Kidney tubule cell (primary cell): ENCODE measurements around the gene TTYH3.
"Not testable (repeated sequence)": the region's sequence is repeated elsewhere in the genome, so short reads cannot be mapped to it uniquely, and the experiment has no call there.

Experiments used
- DNase-seq: peaks from one replicate; pipeline ENCODE4 v3.0.0-alpha.2; 2018; ENCODE audit warnings: low spot score

TTYH3 gene, protein sequence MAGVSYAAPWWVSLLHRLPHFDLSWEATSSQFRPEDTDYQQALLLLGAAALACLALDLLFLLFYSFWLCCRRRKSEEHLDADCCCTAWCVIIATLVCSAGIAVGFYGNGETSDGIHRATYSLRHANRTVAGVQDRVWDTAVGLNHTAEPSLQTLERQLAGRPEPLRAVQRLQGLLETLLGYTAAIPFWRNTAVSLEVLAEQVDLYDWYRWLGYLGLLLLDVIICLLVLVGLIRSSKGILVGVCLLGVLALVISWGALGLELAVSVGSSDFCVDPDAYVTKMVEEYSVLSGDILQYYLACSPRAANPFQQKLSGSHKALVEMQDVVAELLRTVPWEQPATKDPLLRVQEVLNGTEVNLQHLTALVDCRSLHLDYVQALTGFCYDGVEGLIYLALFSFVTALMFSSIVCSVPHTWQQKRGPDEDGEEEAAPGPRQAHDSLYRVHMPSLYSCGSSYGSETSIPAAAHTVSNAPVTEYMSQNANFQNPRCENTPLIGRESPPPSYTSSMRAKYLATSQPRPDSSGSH

GRCh38 chr7:2631946-2632732, at the start of gene TTYH3:
TSS of gene TTYH3 (plus strand) at chr7:2631986. CDS start at chr7:2632156, 170 bp downstream.
- no peak for DNase-seq

DNA sequence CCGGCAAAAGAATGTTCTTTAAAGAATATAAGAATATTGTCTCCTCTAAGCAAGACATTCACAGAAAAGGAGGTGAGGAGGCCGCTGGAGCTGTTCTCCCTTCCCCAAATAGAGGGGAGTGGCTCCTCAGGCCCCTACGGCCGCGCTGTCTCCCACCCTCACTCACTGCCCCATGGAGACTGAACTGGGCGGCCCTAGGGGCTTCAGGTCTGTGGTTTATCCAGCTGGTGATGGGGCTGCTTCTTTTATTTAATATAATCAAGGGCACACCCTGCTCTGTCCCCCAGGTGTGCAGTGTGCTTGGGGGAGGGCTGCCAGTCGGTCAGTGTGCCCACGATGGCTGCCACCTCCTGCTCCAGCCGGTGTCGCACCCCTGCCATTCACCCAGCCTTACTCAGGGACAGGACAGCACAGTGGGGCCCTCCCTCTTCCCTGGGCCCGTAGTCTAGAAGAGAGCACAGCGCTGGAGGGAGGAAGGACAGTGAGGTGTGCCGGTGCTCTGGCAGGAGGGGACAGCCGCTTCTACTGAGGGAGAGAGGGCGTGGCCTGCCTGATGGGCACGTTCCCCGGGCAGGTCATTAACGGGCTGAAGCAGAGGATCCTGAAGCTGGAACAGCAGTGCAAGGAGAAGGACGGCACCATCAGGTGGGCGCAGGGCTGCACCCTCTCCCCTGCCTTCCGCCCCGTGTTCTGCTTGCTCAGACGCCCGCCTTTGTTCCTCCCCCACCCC, 49.6 kb upstream of the TTYH3 start:
- no peak for DNase-seq

DNA sequence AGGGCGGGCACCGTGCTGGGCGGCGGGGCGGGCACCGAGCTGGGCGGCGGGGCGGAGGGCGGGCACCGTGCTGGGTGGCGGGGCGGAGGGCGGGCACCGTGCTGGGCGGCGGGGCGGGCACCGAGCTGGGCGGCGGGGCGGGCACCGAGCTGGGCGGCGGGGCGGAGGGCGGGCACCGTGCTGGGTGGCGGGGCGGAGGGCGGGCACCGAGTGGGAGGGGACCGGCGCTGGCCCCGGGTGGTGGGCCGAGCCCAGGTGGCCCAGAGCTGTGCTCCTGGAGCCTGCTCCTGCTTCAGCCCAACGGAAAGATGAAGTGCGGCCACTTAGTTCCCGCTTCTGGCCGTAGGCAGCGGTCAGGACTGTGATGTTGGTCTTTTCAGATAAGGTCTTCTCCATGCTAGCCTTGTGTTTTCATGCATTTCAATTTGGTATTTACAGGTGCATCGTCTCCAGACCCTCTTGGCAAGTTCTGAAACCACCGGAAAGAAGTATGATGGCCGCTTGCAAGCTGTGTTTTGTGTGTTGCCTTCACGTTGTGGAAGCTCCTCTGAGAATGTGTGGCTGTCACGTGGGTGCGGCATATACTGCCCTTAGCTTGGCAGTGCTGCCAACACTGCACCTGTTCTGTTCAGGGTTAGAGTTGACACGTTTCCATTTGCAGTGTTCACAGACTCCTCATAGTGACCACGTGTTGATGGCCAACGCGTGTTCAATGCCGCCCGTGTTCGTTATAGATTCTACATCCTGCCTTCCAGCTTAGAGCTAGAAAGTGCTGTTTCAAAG, 47.8 kb upstream of the TTYH3 start:
- no peak for DNase-seq

- no peak for DNase-seq
Measured at GRCh38 chr7:2585446-2585845, 46.3 kb upstream of the TTYH3 start.

DNA sequence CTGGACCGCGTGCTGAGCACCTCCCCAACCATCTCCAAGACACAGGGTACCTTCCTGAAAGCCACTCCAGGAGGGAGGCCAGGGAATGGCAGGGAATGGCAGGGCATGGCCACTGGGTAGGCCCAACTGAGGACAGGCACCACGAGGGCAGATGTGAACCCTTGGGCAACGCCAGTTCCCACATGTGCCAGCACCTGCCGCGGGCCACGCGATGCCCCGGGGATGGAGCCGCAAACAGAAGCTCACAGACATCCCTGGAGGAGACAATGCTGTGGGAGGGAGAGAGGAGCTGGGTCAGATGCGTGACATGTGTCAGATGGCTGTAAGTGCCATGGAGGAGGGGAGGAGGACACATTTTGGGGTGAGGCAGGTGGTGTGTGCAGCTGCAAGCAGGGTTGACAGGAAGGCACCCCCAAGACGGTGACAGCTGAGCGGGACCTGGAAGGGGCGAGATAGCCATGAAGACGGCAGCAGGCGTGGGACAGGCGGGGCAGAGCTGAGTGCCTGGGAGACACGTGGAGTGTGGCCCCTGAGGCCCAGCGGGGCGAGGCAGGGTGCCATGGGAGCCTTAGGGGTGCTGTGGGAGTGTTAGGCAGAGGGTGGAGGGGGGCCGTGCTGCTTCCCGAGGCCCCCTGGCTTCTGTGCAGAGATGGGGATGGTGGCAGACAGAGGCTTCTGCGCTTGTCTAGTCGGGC, 45.3 kb upstream of the TTYH3 start:
- no peak for DNase-seq

DNA sequence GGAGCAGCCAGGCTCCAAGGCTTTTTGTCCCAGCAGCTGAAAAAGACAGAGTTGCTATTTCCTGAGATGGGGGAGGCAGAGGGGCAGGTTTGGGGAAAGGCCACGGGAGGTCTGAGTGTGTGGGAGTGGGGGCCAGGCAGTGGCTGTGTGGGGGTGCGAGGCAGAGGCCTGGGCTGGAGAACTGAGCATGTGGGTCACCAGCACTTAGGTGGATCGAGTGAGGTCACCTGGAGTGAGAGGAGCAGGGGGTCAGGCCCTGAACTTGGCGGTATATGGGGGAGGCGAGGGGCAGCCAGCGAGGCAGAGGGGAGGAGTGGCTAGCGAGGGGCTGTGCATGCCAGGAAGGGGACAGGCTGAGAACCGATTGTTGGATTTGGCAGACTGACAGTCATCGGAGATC, 44.7 kb upstream of the TTYH3 start:
- DNase-seq, result no peak

GRCh38 chr7:2587778-2588177, 44.0 kb upstream of the TTYH3 start:
- no peak for DNase-seq

DNA sequence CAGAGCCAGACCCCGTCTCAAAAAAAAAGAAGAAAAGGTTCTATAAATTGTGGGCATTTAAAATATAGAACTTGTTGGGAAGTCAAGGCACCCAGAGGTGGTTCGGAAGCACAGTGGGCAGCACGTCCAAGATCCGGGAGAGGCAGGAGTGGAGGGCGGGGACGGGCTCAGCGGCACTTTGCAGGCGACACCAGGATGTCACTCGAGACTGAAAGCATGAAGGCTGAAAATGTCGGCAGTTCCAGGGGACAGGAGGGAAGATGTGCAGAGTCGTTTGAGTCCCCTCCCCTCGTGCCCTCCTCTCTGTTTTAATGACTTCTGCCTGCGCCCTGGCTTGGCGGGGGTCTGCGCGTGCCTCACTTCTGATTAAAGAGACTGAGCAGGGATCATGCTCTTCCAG, 42.4 kb upstream of the TTYH3 start:
- no peak for DNase-seq

DNA sequence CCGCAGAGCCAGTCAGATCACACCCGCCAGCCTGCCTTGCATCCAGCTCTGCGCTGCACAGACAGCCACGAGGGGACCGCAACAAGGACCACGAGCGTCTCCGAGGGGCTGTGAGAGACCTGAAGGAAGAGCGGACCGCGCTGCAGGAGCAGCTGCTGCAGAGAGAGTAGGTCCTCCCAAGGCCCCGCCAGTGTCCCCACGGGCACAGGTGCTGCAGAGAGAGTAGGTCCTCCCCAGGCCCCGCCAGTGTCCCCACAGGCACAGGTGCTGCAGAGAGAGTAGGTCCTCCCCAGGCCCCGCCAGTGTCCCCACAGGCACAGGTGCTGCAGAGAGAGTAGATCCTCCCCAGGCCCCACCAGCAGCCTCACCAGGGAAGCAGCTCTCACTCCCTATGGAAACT, 41.8 kb upstream of the TTYH3 start:
- DNase-seq, result not testable (repeated sequence)

GRCh38 chr7:2592375-2592865, 39.4 kb upstream of the TTYH3 start:
- no peak for DNase-seq

DNA sequence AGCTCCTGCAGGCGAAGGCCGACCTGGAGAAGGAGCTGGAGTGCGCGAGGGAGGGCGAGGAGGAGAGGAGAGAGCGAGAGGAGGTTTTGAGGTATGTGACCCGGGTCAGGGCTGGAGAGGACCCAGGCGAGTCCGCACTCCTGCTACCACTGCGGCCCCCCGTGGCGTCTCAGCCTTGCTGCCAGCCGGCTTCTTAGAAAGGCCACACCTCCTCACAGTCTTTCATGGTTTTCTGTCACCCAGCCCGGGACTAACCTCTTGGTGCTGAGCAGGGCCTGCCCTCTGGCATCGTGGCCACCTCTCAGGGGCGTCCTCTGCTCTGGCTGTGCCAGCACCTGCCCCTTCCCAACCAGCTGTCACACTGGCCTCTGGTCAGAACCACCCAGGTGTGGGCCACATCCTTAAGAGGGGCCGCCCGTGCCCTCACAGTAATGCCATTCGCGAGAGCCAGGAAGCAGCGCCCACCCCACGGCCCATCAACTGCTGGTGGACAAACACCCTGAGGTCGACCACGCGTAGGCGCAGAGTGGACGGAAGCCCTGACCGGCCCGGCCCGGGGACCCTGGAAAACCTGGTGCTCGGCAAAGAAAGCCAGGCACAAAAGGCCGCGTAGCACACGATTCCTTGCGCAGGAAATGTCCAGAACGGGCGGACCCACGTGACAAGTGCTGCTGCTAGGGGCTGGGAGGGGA, 38.6 kb upstream of the TTYH3 start:
- DNase-seq, result no peak

GRCh38 chr7:2594599-2594998, 37.2 kb upstream of the TTYH3 start:
- DNase-seq, result no peak

GRCh38 chr7:2595258-2595860, 36.4 kb upstream of the TTYH3 start:
- no peak for DNase-seq

DNA sequence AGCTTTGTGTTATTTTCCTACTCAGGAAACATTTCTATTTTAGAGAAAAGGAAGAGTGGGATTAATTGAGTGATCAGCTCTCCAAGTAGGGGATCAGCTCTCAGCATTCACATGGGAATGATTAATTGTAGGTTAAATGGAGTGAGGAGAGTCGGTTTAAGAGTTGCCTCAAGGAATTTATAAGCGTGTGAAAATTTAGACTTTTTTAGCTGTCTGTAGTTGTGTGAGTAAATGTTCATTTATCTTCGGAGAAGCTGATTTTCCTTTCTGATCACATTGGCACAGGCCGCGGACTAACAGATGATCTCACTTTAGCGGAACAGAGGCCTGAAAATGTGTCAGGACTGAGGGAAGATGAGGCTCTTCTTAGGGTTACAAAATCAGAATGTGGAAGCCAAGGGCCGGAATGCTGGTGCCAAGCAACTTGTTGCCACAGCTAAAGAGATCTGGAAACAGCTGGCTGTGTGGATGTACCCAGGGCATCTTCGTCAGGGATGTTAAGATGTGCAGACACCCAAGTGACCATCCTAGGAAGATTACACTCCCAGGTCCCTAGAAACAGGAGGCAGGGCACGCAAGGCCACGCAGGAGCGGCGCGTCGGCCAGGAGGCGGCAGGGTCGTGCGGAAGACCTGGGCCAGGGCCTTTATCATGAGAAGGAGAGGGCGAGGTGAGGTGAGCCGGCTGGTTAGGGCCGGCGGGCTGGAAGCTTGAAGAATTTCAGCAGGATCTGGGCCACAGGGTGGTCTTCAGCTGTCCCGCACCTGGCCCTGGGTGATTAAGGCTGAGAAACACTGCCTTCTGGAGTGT, 35.1 kb upstream of the TTYH3 start:
- DNase-seq, result no peak

DNA sequence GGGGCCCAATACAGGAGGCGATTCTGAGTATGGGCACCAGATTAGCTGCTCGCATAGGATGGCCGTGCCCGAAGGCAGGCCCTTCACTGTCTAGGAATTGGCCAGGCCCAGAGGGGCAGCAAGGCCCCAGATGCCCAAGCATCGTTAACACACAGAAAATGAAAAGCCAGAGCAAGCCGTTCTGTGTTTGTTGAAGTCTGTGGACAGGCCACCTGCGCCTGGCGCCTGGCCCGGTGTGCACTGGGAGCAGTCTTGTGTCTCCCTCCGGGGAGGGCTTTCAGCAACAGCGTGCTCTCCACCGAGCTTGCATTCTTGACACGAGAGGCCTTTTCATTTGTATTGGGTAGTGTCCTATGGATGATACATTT, 34.5 kb upstream of the TTYH3 start:
- no peak for DNase-seq

GRCh38 chr7:2598154-2598823, 33.5 kb upstream of the TTYH3 start:
- DNase-seq, result no peak

DNA sequence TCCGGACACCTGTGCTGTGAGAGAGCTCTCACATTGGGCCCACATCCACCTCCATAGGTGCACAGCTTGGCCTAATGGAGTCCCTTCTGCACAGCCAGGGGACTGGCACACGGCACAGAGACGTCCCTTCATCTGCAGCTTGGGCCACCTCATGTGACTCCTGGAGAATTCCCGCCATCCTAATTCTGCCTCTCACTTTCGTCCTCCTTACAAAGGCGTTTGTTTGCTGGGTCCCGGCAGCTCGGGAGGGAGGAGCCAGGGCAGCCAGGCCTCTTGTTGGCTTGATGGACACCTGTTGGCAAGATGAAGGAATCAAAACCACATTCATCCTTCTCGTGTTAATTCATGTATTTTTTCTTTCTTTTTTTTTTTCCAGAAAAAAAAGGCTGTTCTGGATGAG, 30.7 kb upstream of the TTYH3 start:
- no peak for DNase-seq

DNA sequence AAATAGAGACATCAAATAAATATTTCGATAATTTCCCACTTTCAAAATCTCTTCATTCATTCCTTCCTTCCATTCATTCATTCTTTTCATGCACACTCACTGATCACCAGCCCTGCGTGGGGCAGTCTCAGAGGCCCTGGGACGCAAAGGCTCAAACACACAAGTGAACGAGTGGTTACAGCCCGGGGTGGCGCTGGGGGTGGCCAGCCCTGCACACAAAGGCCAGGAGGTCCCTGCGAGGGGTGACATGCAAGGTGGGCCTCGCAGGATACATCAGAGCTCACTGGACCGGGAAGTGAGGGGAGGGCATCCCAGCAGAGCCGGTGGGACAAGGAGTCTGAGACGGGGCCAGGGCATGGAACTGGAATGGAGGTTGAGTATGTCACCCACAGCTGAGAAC, 29.9 kb upstream of the TTYH3 start:
- no peak for DNase-seq
